Duodenal mucosa (tissue), 2 donors: Measurements from ENCODE around the gene NAALADL2.

Experiments used
- H3K27ac ChIP-seq: one replicate; pipeline ENCODE4 v1.7.0; 2013; ENCODE audit warnings: low read depth, low read length
- H3K27me3 ChIP-seq, 2 donors: one replicate each; pipeline ENCODE4 v1.7.0; 2013; ENCODE audit warnings: low read length in 2 of 2, control low read depth in 1 of 2; ENCODE audit not compliant: insufficient read depth in 2 of 2, control insufficient read depth in 1 of 2
- H3K36me3 ChIP-seq, 2 donors: one replicate each; pipeline ENCODE4 v1.7.0; 2013; ENCODE audit warnings: low read length in 2 of 2, control low read depth in 1 of 2; ENCODE audit not compliant: insufficient read depth in 2 of 2, control insufficient read depth in 1 of 2
- H3K4me1 ChIP-seq, 2 donors: one replicate each; pipeline ENCODE4 v1.7.0; 2013; ENCODE audit warnings: low read length in 2 of 2, control low read depth in 1 of 2; ENCODE audit not compliant: insufficient read depth in 2 of 2, control insufficient read depth in 1 of 2
- H3K4me3 ChIP-seq, 2 donors: one replicate each; pipeline ENCODE4 v1.7.0; 2013; ENCODE audit warnings: low read length in 2 of 2, low read depth in 1 of 2
- H3K9ac ChIP-seq, 2 donors: one replicate each; pipeline ENCODE4 v1.7.0; 2013; ENCODE audit warnings: low read length in 2 of 2, low read depth in 1 of 2
- H3K9me3 ChIP-seq, 2 donors: one replicate each; pipeline ENCODE4 v1.7.0; 2013; ENCODE audit warnings: low read length in 2 of 2, control low read depth in 1 of 2; ENCODE audit not compliant: control insufficient read depth in 1 of 2

The NAALADL2 gene

GRCh38 chr3:175695251-175695650 is 836.1 kb downstream of the NAALADL2 start:
- Histone ChIP-seq H3K36me3 (no peaks in the 10 kb centered on the region), H3K9ac (no peak overlapping the region), H3K9me3 (no peaks in the 10 kb centered on the region), H3K4me1 (no peaks in the 10 kb centered on the region), H3K27ac (no peak overlapping the region), H3K4me3 (no peak overlapping the region), H3K27me3 (no peaks in the 10 kb centered on the region)

- Histone ChIP-seq H3K9ac (no peak overlapping the region), H3K9me3 (no peaks in the 10 kb centered on the region), H3K4me1 (peaks cover 0 to 3% of the 10 kb centered on the region in 2 donors), H3K27ac (no peak overlapping the region), H3K27me3 (no peaks in the 10 kb centered on the region), H3K36me3 (no peaks in the 10 kb centered on the region), H3K4me3 (no peak overlapping the region)
Measured at GRCh38 chr3:175702956-175703355, 843.8 kb downstream of the NAALADL2 start.

DNA sequence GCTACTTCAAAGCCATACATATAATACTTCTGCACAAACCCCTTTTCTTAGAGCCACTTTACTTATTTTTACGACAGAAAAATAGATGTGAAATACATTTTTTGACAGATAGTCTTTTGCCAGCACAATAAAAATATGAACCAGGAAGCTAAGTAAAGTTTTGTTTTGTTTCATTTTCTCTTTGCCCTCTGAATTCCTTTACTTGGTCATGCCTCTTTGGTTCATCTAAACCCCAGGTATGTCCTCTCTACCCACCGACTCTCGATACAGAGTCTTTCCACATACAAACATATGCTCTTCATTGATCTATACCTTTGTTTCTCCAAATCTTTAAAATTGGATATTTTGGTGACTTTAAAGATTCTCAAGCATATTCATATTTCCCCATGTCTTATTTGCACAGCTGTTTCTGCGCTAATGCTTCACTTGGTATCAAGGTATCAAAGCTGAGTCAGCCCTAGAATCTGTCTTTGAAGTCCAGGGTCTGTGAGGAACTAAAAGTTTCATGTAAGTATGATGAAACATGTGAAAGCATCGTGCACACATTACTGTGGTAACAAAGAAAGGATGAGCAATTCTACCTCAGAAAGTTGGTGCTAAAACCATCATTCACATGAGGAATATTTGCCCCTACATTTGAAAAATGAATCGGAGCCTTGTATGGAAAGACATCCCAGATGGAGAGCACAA is 845.4 kb downstream of the NAALADL2 start:
- no peaks in the 10 kb centered on the region for H3K27me3 ChIP-seq
- H3K4me3 ChIP-seq: no peak overlapping the region
- no peak overlapping the region for H3K9ac ChIP-seq
- no peak overlapping the region for H3K27ac ChIP-seq
- H3K36me3 ChIP-seq: no peaks in the 10 kb centered on the region
- H3K4me1 ChIP-seq: peaks cover 0 to 3% of the 10 kb centered on the region in 2 donors
- H3K9me3 ChIP-seq: no peaks in the 10 kb centered on the region

DNA sequence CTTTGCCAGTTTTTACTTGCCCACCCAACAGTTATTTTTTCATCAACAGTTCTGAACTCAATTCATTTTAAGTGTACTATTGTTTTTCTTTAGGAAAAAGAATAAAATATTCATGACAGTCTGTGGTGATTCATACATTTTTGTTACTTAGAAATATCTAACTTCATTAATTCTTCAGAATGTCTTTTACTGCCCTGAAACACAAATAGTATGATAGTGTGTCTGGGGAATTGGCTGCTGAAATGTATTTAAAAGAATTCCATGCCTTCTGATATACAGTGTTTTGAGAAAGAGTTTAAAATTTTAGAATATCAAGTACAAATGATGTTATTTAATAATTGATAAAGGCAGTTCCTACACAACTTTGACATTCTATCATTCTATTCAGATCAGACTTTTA is 854.1 kb downstream of the NAALADL2 start:
- Histone ChIP-seq H3K4me3 (no peak overlapping the region), H3K36me3 (no peaks in the 10 kb centered on the region), H3K9me3 (no peaks in the 10 kb centered on the region), H3K4me1 (no peaks in the 10 kb centered on the region), H3K27ac (no peak overlapping the region), H3K9ac (no peak overlapping the region), H3K27me3 (no peaks in the 10 kb centered on the region)

GRCh38 chr3:175716446-175716845 is 857.3 kb downstream of the NAALADL2 start:
- H3K4me3 ChIP-seq: no peak overlapping the region
- H3K27ac ChIP-seq: no peak overlapping the region
- no peaks in the 10 kb centered on the region for H3K27me3 ChIP-seq
- no peak overlapping the region for H3K9ac ChIP-seq
- no peaks in the 10 kb centered on the region for H3K4me1 ChIP-seq
- no peaks in the 10 kb centered on the region for H3K9me3 ChIP-seq
- H3K36me3 ChIP-seq: no peaks in the 10 kb centered on the region

DNA sequence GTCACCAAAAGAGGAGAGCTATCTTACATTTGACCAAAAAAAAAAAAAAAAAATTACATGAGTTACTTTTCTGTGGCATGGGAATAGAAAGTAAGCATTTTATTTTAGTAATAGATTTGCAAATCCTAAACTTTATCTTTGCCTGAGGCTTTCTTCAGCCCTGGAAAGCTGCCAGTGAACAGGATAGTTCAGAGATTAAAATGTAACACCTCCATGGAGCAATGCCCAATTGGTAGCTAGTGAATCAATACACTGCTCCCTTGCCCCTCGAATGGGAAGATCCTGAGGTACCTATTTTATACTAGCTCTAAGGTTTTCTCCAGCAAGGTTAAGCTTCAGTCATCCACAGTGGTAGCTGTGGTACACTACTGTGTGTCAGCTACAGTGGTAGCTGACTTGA is 867.1 kb downstream of the NAALADL2 start:
- no peak overlapping the region for H3K9ac ChIP-seq
- no peak overlapping the region for H3K4me3 ChIP-seq
- H3K27ac ChIP-seq: no peak overlapping the region
- no peaks in the 10 kb centered on the region for H3K27me3 ChIP-seq
- no peaks in the 10 kb centered on the region for H3K9me3 ChIP-seq
- H3K36me3 ChIP-seq: no peaks in the 10 kb centered on the region
- no peaks in the 10 kb centered on the region for H3K4me1 ChIP-seq

DNA sequence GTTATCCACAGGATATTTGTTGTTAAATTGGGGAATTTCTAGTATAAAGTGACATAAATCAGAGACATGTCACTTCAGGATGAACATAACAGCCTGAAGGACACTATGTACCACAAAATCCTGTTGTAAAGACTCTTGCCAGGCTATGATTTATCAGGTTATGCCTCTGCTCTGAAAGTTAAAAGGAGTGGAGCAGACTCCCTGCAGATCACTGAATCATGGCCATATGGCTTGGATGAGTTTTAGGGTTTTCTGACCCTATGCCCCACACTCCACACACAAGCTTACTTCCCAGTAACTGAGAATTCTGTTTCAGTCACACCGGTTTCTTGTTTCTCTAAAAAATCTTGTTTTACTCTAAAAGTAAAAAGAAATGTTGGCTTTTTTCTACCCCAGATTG is 869.4 kb downstream of the NAALADL2 start:
- Histone ChIP-seq H3K36me3 (no peaks in the 10 kb centered on the region), H3K9ac (no peak overlapping the region), H3K27ac (no peak overlapping the region), H3K4me3 (no peak overlapping the region), H3K4me1 (no peaks in the 10 kb centered on the region), H3K9me3 (no peaks in the 10 kb centered on the region), H3K27me3 (no peaks in the 10 kb centered on the region)

GRCh38 chr3:175729466-175729865 is 870.3 kb downstream of the NAALADL2 start:
- H3K27ac ChIP-seq: no peak overlapping the region
- H3K27me3 ChIP-seq: no peaks in the 10 kb centered on the region
- H3K9me3 ChIP-seq: no peaks in the 10 kb centered on the region
- no peak overlapping the region for H3K4me3 ChIP-seq
- H3K36me3 ChIP-seq: no peaks in the 10 kb centered on the region
- no peaks in the 10 kb centered on the region for H3K4me1 ChIP-seq
- no peak overlapping the region for H3K9ac ChIP-seq

DNA sequence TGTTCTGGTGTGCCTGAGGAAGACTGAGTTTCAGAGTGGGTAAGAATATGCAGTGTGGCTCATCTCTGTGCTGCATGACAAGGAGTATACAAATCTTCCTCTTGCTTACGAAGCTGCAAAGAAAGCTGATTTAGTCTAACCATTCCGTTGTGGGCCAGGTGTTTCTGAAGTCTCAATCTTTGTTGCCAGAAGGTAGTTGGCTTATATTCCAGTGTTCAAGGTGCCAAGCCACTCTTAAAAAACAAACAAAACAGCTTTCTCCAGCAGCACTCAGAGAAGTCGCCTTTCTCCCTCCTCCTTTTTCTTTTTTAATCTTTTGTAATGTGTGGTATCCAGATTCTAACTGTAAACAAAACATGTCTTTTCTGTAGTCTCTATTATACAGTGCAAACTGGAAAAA is 872.4 kb downstream of the NAALADL2 start:
- H3K27ac ChIP-seq: no peak overlapping the region
- H3K4me1 ChIP-seq: no peaks in the 10 kb centered on the region
- H3K36me3 ChIP-seq: no peaks in the 10 kb centered on the region
- H3K4me3 ChIP-seq: no peak overlapping the region
- no peaks in the 10 kb centered on the region for H3K27me3 ChIP-seq
- no peak overlapping the region for H3K9ac ChIP-seq
- no peaks in the 10 kb centered on the region for H3K9me3 ChIP-seq

DNA sequence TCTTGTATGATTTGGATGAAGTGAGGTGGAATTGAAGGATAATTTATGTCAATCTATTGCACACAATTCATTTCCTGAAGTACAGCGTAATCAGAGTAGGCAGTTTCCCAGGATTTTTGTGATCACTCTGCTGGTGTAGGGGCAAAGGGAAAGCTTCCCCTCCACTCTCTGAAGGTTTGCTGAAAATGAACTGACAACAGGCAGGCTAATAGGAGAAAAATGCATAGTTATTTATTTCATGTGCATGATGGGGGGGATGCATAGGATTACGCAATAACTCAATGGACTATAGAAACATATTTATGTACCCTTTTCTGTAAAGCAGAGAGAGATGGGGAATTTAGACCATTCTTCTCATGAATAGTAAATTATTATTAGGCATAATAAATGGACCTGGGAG is 872.9 kb downstream of the NAALADL2 start:
- Histone ChIP-seq H3K27me3 (no peaks in the 10 kb centered on the region), H3K27ac (no peak overlapping the region), H3K9me3 (no peaks in the 10 kb centered on the region), H3K36me3 (no peaks in the 10 kb centered on the region), H3K4me1 (no peaks in the 10 kb centered on the region), H3K4me3 (no peak overlapping the region), H3K9ac (no peak overlapping the region)

GRCh38 chr3:175735866-175736265 is 876.7 kb downstream of the NAALADL2 start:
- Histone ChIP-seq H3K4me3 (no peak overlapping the region), H3K27ac (no peak overlapping the region), H3K36me3 (no peaks in the 10 kb centered on the region), H3K27me3 (no peaks in the 10 kb centered on the region), H3K4me1 (no peaks in the 10 kb centered on the region), H3K9me3 (no peaks in the 10 kb centered on the region), H3K9ac (no peak overlapping the region)
